ENCODE results near the gene ZNF423. TPM values are rescaled to one million over a fixed set of nuclear protein-coding genes. Genes with fewer than 3 reads are reported as not detected.
"Not testable (repeated sequence)": the region's sequence is repeated elsewhere in the genome, so short reads cannot be mapped to it uniquely, and the experiment has no call there.

The ZNF423 gene
- polyA plus RNA-seq, 4 donors: 0.54 to 10.3 (median 2.9) TPM; not detected in 1

DNA sequence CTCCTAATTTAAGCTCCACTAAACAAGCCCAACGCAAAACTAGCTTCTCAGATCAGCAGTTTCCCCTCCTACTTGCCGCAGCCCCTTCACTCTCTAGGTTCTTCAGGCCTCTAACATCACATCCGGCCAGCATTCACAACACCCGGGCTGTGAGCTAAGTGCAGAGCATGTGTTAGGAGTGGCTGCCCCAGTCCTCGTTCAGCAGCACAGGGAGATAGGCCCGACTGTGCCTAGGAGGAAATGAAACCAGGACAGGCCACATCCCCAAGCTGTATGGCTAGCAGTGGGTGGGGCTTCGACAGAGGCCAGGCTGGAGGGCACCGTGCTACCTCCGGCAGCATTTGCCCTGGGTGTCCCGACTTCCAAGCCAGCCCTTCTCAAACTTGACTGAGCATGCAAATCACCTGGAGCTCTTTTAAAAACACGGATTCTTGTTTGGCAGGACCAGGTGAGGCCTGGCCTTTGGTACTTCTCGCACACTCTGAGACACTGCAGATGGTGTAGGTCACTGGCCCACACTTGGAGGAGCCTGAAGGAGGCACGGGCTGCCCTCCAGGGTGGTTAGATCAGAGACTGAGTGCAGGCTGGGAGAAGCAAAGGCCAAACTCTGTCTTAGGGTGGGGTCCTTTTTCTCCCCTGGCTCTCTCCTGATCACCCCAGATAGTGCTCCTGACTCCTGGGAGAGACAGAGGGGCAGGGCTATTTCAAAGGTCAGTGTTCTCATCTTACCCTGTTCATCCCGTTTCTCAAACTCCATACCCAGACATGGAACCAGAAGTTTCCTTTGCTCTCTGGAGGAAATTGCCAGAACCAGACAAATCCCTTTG is 280.4 kb downstream of the ZNF423 start:
- H3K9me3 ChIP-seq (ENCODE audit: control insufficient read depth in 2 of 2, insufficient read depth in 1 of 2, low read depth in 1 of 2, low read length in 1 of 2): peaks cover 0 to 3% of the 10 kb centered on the region in 2 donors
- H3K27me3 ChIP-seq (ENCODE audit: control insufficient read depth in 3 of 3, insufficient read depth in 3 of 3, low read length in 3 of 3): no peaks in the 10 kb centered on the region
- H3K27ac ChIP-seq (ENCODE audit: low read depth in 1 of 3, low read length in 2 of 3): peak overlapping the region in 1 of 3 donors; percentile 6
- peaks cover 0 to 5% (median 0%) of the 10 kb centered on the region in 3 donors for H3K36me3 ChIP-seq (ENCODE audit: control insufficient read depth in 3 of 3, insufficient read depth in 2 of 3, low read depth in 1 of 3, low read length in 3 of 3)
- no peak overlapping the region for H3K4me3 ChIP-seq (ENCODE audit: low read depth in 1 of 3, low read length in 3 of 3)
- FAIRE-seq (no peak), DNase-seq (peak; percentile 46 to 66)
- WGBS, 3 donors: 29 to 44% (median 43%) methylated on average over 14 of the region's 14 CpGs
- peaks cover 0 to 17% (median 0%) of the 10 kb centered on the region in 3 donors for H3K4me1 ChIP-seq (ENCODE audit: control insufficient read depth in 3 of 3, insufficient read depth in 2 of 3, low read depth in 1 of 3, low read length in 2 of 3)

- no peak for FAIRE-seq
- 91 to 97% (median 95%) methylated on average over 12 of the region's 12 CpGs for WGBS, 3 donors
- H3K4me3 ChIP-seq (ENCODE audit: low read depth in 1 of 3, low read length in 3 of 3): no peak overlapping the region
Observed at GRCh38 chr16:49574826-49575225, 281.1 kb downstream of the ZNF423 start.

GRCh38 chr16:49567950-49568349 is 288.0 kb downstream of the ZNF423 start:
- DNase-seq (no peak), FAIRE-seq (no peak)
- no peak overlapping the region for H3K4me3 ChIP-seq (ENCODE audit: low read depth in 1 of 3, low read length in 3 of 3)
- H3K9me3 ChIP-seq (ENCODE audit: control insufficient read depth in 2 of 2, insufficient read depth in 1 of 2, low read depth in 1 of 2, low read length in 1 of 2): no peaks in the 10 kb centered on the region
- no peak overlapping the region for H3K27ac ChIP-seq (ENCODE audit: low read depth in 1 of 3, low read length in 2 of 3)
- no peaks in the 10 kb centered on the region for H3K27me3 ChIP-seq (ENCODE audit: control insufficient read depth in 3 of 3, insufficient read depth in 3 of 3, low read length in 3 of 3)
- peaks cover 0 to 5% (median 0%) of the 10 kb centered on the region in 3 donors for H3K36me3 ChIP-seq (ENCODE audit: control insufficient read depth in 3 of 3, insufficient read depth in 2 of 3, low read depth in 1 of 3, low read length in 3 of 3)
- no peaks in the 10 kb centered on the region for H3K4me1 ChIP-seq (ENCODE audit: control insufficient read depth in 3 of 3, insufficient read depth in 2 of 3, low read depth in 1 of 3, low read length in 2 of 3)
- WGBS, 3 donors: 88 to 93% (median 91%) methylated on average over 1 of the region's 1 CpG

More at GRCh38 chr16:49574826-49575225, 281.1 kb downstream of the ZNF423 start:
- H3K4me1 ChIP-seq (ENCODE audit: control insufficient read depth in 3 of 3, insufficient read depth in 2 of 3, low read depth in 1 of 3, low read length in 2 of 3): peaks cover 0 to 11% (median 0%) of the 10 kb centered on the region in 3 donors
- peaks cover 0 to 3% of the 10 kb centered on the region in 2 donors for H3K9me3 ChIP-seq (ENCODE audit: control insufficient read depth in 2 of 2, insufficient read depth in 1 of 2, low read depth in 1 of 2, low read length in 1 of 2)
- H3K36me3 ChIP-seq (ENCODE audit: control insufficient read depth in 3 of 3, insufficient read depth in 2 of 3, low read depth in 1 of 3, low read length in 3 of 3): peaks cover 0 to 5% (median 0%) of the 10 kb centered on the region in 3 donors
- H3K27ac ChIP-seq (ENCODE audit: low read depth in 1 of 3, low read length in 2 of 3): no peak overlapping the region
- DNase-seq: no peak
- no peaks in the 10 kb centered on the region for H3K27me3 ChIP-seq (ENCODE audit: control insufficient read depth in 3 of 3, insufficient read depth in 3 of 3, low read length in 3 of 3)

GRCh38 chr16:49566432-49566831 is 289.5 kb downstream of the ZNF423 start:
- H3K36me3 ChIP-seq (ENCODE audit: control insufficient read depth in 3 of 3, insufficient read depth in 2 of 3, low read depth in 1 of 3, low read length in 3 of 3): peaks cover 0 to 3% (median 0%) of the 10 kb centered on the region in 3 donors
- no peaks in the 10 kb centered on the region for H3K27me3 ChIP-seq (ENCODE audit: control insufficient read depth in 3 of 3, insufficient read depth in 3 of 3, low read length in 3 of 3)
- no peak overlapping the region for H3K27ac ChIP-seq (ENCODE audit: low read depth in 1 of 3, low read length in 2 of 3)
- DNase-seq (no peak), FAIRE-seq (no peak)
- no peaks in the 10 kb centered on the region for H3K4me1 ChIP-seq (ENCODE audit: control insufficient read depth in 3 of 3, insufficient read depth in 2 of 3, low read depth in 1 of 3, low read length in 2 of 3)
- WGBS, 3 donors: 80 to 85% (median 84%) methylated on average over 6 of the region's 6 CpGs
- H3K9me3 ChIP-seq (ENCODE audit: control insufficient read depth in 2 of 2, insufficient read depth in 1 of 2, low read depth in 1 of 2, low read length in 1 of 2): no peaks in the 10 kb centered on the region
- no peak overlapping the region for H3K4me3 ChIP-seq (ENCODE audit: low read depth in 1 of 3, low read length in 3 of 3)

GRCh38 chr16:49564496-49565229 is 291.2 kb downstream of the ZNF423 start:
- WGBS, 3 donors: 68 to 74% (median 70%) methylated on average over 14 of the region's 14 CpGs
- no peak for DNase-seq
- no peak for FAIRE-seq
- Histone ChIP-seq H3K27ac (ENCODE audit: low read depth in 1 of 3, low read length in 2 of 3) (peak overlapping the region in 1 of 3 donors; percentile 19), H3K4me1 (ENCODE audit: control insufficient read depth in 3 of 3, insufficient read depth in 2 of 3, low read depth in 1 of 3, low read length in 2 of 3) (no peaks in the 10 kb centered on the region), H3K9me3 (ENCODE audit: control insufficient read depth in 2 of 2, insufficient read depth in 1 of 2, low read depth in 1 of 2, low read length in 1 of 2) (no peaks in the 10 kb centered on the region), H3K4me3 (ENCODE audit: low read depth in 1 of 3, low read length in 3 of 3) (no peak overlapping the region), H3K36me3 (ENCODE audit: control insufficient read depth in 3 of 3, insufficient read depth in 2 of 3, low read depth in 1 of 3, low read length in 3 of 3) (no peaks in the 10 kb centered on the region), H3K27me3 (ENCODE audit: control insufficient read depth in 3 of 3, insufficient read depth in 3 of 3, low read length in 3 of 3) (no peaks in the 10 kb centered on the region)

DNA sequence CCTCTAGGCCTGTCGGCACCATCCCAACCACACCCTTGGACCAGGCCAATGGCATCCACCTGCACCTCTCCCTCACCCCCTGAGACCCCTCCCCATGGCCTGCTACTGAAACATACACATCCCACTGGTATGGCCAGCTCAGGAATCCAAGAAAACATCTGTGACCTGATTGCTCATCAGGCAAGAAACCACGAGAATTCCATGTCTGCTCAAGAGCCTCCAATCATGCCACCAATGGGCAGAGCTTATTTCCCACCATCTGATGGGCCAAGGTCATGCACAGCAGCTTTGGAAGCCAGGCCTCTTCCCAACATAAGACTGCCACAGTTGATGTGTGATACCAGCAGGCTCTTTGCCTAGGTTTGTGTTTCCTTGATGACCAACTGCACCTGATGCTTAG is 292.2 kb downstream of the ZNF423 start:
- WGBS, 3 donors: 83 to 91% (median 87%) methylated on average over 2 of the region's 2 CpGs
- Histone ChIP-seq H3K4me1 (ENCODE audit: control insufficient read depth in 3 of 3, insufficient read depth in 2 of 3, low read depth in 1 of 3, low read length in 2 of 3) (no peaks in the 10 kb centered on the region), H3K27me3 (ENCODE audit: control insufficient read depth in 3 of 3, insufficient read depth in 3 of 3, low read length in 3 of 3) (no peaks in the 10 kb centered on the region), H3K36me3 (ENCODE audit: control insufficient read depth in 3 of 3, insufficient read depth in 2 of 3, low read depth in 1 of 3, low read length in 3 of 3) (no peaks in the 10 kb centered on the region), H3K27ac (ENCODE audit: low read depth in 1 of 3, low read length in 2 of 3) (no peak overlapping the region), H3K4me3 (ENCODE audit: low read depth in 1 of 3, low read length in 3 of 3) (no peak overlapping the region), H3K9me3 (ENCODE audit: control insufficient read depth in 2 of 2, insufficient read depth in 1 of 2, low read depth in 1 of 2, low read length in 1 of 2) (no peaks in the 10 kb centered on the region)
- no peak for FAIRE-seq
- DNase-seq: no peak

DNA sequence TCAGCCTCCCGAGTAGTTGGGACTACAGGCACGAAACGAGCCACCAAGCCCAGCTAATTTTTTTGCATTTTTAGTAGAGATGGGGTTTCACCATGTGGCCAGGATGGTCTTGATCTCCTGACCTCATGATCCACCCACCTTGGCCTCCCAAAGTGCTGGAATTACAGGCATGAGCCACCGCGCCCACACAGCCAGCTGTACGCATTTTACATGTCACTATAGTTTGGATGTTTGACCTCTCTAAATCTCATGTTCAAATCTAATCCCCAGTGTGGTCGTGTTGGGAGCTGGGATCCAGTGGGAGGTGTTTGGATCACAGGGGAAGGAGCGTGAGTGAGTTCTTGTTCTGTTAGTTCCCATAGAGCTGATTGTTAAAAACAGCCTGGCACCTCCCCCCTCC is 293.0 kb downstream of the ZNF423 start:
- not testable (repeated sequence) for DNase-seq; H3K27ac ChIP-seq (ENCODE audit: low read depth in 1 of 3, low read length in 2 of 3); H3K36me3 ChIP-seq (ENCODE audit: control insufficient read depth in 3 of 3, insufficient read depth in 2 of 3, low read depth in 1 of 3, low read length in 3 of 3); FAIRE-seq; H3K27me3 ChIP-seq (ENCODE audit: control insufficient read depth in 3 of 3, insufficient read depth in 3 of 3, low read length in 3 of 3); H3K9me3 ChIP-seq (ENCODE audit: control insufficient read depth in 2 of 2, insufficient read depth in 1 of 2, low read depth in 1 of 2, low read length in 1 of 2); H3K4me1 ChIP-seq (ENCODE audit: control insufficient read depth in 3 of 3, insufficient read depth in 2 of 3, low read depth in 1 of 3, low read length in 2 of 3); H3K4me3 ChIP-seq (ENCODE audit: low read depth in 1 of 3, low read length in 3 of 3)
- whole genome bisulfite sequencing, 3 donors: 81 to 86% (median 81%) methylated on average over 8 of the region's 8 CpGs

- WGBS, 3 donors: 32 to 76% (median 49%) methylated on average over 3 of the region's 3 CpGs
- Histone ChIP-seq H3K4me1 (ENCODE audit: control insufficient read depth in 3 of 3, insufficient read depth in 2 of 3, low read depth in 1 of 3, low read length in 2 of 3) (peaks cover 0 to 6% (median 0%) of the 10 kb centered on the region in 3 donors), H3K27me3 (ENCODE audit: control insufficient read depth in 3 of 3, insufficient read depth in 3 of 3, low read length in 3 of 3) (no peaks in the 10 kb centered on the region), H3K27ac (ENCODE audit: low read depth in 1 of 3, low read length in 2 of 3) (no peak overlapping the region), H3K4me3 (ENCODE audit: low read depth in 1 of 3, low read length in 3 of 3) (no peak overlapping the region), H3K36me3 (ENCODE audit: control insufficient read depth in 3 of 3, insufficient read depth in 2 of 3, low read depth in 1 of 3, low read length in 3 of 3) (peaks cover 0 to 2% (median 0%) of the 10 kb centered on the region in 3 donors), H3K9me3 (ENCODE audit: control insufficient read depth in 2 of 2, insufficient read depth in 1 of 2, low read depth in 1 of 2, low read length in 1 of 2) (no peaks in the 10 kb centered on the region)
- FAIRE-seq (no peak), DNase-seq (no peak)
Observed at GRCh38 chr16:49562228-49562627, 293.7 kb downstream of the ZNF423 start.

All from small intestine (tissue), 7 donors.